HG03558 (cell line): Measurements from ENCODE around the gene ESPL1.

Experiments used
- ATAC-seq: cut with Tn5 transposase; IDR thresholded peaks from one replicate; pipeline ENCODE4 v1.9.1; 2021; ENCODE audit warnings: moderate number of reproducible peaks; ENCODE audit not compliant: unreplicated experiment; ENCODE audit errors: extremely low read depth

Gene ESPL1

DNA sequence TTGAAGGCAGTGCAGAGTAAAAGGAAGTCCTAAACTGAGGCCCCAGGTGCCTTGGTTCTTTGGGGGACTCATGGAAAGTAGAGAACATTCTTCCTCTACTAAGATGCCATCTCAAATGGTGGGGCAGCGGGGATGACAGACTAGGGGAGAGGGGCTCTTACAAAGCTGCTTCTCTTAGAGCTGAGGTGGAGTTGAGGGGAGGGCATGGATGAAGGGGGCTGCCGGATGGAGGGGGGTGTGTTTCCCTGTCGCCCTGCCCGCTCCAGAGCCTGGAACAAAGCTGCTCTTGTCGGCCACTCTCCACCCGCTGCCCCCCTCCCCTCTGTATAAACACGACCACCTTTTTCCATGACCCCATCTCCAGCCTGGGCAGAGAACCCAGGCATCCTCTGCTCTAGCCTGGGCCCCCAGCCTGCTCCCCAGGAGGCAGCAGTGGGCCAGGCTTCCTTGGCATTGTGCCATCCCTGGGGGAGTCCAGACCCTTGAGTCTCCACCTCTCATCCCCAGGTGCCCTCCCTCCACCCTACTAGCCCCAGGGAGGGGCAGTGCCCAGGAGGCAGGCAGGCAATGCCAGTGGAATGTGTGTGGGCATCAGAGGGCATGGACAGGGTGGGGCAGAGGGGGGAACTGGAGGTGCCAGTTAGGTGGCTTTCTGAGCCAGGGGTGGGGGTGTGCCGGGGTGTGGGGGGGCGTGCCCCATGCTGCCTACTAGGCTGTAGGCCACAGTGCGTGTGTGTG, 37.8 kb upstream of the ESPL1 start:
- no peak for ATAC-seq

DNA sequence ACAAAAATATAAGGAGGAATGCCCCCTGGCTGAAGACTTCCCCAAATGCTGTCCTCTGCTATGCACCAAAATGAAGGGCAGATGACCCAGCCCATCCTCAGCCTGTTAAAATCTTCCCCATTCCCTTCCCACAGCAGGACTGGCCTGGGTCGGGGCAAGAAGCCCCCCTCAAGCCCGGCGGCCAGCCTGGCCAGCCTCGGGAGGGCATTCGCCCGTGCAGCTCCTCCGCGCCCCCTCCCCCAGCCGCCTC, 36.5 kb upstream of the ESPL1 start:
- no peak for ATAC-seq

DNA sequence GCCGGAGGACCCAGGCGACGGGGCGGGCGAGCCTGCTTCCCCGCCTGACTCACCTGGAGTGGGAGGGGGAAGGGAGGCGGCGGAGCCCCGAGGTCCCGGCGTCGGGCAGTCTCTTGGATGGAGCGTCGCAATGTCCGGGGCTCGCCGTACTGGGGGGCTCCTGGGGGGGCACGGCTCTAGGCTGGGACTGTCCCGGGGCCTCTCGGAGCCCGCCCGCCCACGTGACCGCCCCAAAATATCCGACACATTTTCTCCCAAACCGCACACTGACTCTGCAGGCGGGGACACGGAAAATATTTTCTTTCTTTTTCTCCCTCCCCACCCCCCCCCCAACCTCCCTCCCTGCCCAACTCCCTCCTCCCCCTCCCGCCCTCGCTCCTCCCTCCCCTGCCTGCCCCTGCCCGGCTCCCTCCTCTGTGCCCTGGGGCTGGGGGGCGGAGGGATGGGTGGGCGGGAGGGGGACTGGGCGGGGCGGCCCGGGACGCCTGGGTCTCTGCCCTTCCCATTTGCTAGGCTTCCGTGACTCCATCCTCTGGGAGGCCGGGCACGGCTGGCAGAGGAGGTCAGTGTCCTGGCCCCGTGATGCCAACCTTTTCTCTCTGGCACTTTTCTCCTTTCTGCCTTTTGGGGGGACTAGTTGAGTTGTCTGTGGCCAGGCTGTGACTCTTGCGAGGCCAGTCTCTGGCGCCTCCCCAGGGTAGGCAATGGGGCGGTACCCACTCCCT, 36.0 kb upstream of the ESPL1 start, which contains the start of gene RARG:
Gene RARG, minus strand, starts transcription at position 289 of the 725 bp plus-strand sequence. CDS start 4,664 bp downstream, outside the sequence.
- no peak for ATAC-seq

DNA sequence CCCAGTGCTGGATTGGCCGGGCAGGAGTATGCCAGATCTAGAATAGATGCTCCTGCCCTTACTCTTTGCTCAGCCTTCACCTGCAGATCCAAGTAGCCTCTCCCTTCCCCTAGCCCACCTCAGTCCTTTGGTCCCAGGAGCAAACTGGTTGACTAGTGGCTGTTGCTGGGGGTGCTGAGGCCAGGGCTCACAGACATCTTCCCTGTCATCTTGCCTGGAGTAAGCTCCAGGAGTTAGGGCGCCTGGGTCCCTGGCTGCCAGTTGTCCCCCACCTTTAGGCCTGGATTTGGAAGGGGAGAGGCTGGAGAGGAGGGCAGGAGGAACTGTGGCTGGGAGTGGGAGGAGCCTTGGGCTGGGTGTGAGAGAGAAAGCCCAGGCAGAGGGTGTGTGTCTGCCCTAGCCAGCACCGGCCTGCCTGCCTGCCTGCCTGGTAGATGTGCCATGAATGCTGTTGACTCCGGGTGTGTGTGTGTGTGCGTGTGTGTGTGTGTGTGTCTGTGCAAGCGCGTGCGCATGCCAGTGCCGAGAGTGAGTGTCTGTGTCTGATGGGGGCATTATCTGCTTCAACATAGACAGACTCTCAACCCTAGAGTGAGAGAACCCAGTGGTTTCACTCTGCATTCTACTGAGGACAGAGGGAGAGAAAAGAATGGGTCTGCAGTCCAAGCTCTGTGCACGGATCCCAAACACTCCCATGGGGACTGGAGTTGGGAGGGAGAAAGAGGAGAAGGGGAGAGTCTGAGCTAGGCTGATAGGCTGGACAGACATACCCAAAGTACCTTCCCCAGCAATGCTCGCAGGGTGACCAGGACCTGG, 35.2 kb upstream of the ESPL1 start:
- no peak for ATAC-seq

DNA sequence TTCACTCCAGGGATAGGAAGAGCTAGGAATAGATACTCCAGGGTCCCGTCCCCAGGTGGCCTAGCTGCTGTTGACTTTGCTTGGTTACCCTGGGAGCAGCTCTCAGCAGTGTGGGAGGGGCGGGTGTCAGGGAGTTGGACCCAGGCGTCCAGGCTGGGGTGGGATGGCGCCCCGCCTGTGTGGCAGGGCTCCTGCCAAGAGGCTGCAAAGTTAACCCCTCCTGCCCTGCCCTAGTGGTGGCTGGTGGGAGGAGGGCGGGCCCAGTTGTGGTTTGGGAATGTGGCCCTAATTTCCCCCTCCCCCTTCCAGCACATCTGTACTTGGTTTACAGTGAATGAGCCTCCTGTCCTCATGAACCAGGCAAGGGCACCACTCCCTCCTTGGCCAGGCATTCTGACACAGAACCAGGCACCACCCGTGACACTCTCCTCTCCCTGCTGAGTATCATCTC, 34.4 kb upstream of the ESPL1 start:
- ATAC-seq = no peak

DNA sequence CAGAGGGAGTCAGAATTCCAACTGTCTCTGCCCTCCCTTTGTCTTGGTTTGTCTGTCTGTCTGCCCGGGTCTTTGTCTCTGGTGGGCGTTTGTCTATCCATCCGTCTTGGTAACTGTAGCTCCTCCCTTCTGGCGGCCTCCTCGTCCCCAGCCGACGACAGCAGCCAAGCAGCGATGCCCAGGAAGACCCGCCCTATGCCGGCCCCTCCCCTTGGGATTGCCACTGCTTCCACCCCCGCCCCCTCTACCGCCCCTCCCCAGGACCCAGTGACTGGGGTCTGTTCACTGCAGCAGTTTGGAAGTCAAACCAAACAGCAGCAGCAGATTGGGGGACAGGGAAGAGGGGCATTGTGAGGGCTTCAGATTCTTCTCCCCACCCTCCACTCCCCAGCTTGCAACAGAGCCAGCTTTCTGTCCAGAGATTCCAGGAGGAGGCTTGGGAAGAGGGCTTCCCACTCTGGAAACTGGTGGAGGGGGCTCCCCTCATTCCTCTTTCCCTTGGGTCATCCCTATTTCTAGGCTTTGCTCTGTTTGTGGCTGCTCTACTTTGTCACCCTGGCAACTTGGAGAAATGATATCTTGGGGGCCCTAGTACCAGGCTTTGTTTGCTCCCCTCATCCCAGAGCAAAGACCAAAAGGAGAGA, 33.7 kb upstream of the ESPL1 start:
- no peak for ATAC-seq

DNA sequence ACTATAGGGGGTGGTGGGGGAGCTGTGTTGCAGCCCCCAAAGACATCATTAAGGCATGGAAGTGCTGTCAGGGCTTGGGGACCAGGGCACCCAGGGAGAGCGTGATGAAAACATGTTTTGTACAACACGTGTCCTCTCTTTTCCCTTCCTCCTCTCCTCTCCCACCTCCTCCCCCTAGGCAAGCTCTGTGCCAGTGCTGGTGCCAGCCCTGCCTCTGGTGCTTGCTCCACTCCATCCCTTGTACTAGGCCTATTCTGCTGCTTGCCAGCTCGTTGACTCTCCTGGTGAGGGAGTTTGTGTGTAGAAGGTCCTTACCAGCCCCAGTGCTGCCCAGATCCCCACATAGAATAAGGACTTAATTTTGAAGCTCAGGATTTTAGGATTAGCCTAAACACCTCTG, 32.9 kb upstream of the ESPL1 start:
- ATAC-seq = no peak

DNA sequence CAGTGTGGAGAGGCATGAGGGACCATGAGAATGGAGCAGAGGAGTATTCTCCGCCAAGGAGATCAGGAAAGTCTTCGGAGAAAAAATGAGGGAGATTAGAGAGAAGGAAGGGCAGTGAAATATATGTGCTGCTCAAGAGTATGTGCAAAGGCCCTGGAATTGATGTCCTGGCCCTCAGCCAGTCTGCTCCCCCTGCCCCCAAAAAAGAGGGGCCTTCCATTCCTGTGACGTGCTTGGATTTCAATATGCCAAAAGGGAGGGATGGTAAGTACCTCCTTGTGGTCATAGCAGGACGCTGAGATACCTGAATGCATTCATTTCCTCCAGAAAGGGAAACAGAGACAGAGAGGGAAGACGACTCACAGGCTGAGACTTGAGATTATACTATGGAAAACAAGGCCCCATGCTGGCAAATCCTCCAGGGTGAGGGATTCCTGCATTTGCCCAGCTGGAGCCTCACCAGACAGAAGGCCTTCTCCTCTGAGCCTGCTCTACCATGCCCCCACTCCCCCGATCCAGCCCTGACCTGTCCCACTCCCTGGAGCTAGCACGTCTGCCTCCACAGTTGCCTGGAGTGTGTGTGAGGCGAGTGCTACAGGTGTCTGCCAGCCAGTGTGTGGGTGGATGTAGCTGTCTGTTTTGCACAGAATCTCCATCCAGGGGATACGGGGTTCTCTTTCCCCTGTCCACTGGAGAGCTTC, 32.2 kb upstream of the ESPL1 start:
- no peak for ATAC-seq

DNA sequence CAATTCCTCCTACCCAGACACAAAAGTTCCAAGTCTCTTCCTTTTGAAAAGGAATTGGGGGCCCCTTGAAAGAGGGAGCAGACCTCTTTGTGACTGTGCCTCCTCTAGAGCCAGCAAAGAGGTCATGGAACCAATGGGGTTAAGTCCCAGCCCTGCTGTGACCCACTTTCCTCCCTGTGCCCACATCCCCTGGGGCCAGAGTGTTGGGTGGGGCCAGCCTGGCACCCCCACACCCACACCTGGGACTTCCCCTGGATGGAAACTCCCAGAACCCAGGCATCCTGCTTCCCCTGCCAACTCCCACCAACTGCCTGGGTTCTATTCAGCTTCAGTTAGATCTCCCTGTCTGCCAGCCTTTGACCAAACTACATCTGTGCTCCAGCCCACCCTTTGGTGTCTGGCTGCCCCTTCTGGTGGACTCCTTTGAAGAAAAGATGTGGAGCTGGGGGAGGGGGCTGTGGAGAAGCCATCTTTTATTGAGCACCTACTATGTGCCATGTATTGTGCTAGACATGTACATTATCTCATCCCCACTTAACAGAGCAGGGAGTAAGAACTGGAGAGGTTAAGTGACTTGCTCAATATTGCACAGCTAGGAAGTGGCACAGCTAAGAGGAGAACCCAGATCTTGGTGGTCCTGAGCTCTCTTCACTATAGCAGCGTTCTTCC, 31.5 kb upstream of the ESPL1 start:
- ATAC-seq = no peak

DNA sequence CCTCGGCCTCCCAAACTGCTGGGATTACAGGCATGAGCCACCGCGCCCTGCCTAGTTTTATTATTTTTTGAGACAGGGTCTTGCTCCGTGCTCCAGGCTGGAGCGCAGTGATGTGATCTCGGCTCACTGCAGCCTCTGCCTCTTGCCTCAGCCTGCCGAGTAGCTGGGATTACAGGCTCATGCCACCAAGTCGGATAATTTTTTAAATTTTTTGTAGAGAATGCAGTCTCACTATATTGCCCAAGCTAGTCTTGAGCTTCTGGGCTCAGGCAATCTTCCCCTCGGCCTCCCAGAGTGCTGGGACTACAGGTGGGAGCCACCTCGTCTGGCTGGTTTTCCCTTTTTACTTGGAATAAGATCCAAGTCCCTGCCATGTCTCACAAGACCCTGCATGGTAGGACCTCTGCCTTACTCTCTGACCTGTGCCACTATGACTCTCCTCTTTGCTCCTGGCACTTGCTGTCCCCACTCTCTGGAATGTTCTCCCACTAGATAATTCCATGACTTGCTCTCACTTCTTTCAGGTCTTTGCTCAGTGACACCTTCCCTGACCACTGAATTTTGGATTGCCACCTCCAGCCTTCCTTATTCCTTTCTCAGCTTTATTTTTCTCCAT, 28.3 kb upstream of the ESPL1 start:
- ATAC-seq = no peak

DNA sequence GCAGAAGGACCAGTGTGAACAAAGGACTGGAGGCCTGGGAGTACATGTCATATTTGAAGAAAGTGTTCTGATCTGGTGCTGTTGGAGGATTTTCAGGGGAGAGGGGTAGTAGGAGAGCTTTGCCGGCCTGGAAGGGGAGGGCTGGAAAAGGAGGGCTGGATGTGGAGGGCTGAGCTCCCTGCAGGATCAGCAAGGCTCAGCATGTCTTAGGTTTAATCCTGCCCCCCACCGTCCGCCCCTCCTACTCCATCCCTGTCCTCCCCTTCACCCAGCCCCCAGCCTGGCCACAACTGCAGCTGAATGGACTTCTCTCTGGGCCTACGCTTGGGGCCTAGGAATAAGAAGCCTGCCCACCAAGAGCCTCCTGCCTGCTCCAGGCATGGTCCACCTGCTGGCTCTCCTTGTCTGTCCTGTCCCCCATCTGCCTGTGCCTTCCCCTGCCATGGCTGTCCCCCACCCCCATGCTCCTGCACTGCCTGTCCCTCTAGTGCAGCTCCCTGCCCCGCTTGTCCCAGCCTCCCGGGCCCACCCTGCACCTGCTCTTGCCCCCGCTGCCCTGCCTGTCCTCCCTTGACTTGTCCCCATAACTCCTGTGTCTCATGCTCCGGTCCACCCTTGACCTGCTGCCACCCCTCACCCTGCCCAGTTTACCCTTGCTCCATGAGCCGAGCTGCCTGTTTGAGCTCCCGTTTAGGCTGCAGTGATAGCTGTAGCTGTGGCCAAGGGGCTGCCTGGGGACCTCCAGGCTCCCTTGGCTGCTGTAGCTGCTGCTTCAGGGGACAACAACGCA, 26.3 kb upstream of the ESPL1 start:
- no peak for ATAC-seq

DNA sequence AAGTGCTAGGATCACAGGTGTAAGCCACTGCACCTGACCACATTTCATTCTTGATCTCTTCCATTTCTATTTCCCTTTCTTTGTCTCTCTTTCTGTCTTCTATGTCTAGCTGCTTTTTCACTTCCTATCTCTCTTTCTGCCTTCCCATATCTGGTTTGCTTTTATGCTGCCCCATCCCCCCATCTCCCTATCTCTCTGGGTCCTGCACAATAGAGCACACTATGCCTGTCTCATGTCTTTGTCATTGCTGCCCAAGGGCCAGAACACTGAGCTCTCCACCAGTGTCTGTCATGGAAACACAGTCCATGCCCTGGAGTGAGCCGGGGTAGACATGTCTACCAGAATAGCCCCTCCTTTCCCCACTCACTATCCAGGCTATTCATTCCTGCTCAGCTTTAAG, 23.8 kb upstream of the ESPL1 start:
- no peak for ATAC-seq

DNA sequence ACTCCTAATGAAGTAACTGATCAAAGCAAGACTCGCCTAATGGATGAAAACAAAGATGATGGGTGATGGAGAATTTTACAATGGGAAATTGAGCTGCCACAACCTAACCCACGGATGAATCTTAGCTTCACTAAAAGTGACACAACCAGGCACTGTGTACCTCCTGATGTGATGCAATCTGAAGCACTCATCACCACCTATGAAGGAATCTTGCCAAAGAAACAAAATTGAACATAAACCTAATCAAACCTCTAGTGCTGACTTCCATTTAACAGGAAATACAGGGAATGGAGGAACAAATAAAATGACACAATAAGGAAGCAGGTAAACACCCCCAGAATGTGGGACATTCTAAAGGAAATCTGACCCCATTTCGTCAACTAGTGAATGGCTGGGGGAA, 22.8 kb upstream of the ESPL1 start:
- ATAC-seq = no peak

DNA sequence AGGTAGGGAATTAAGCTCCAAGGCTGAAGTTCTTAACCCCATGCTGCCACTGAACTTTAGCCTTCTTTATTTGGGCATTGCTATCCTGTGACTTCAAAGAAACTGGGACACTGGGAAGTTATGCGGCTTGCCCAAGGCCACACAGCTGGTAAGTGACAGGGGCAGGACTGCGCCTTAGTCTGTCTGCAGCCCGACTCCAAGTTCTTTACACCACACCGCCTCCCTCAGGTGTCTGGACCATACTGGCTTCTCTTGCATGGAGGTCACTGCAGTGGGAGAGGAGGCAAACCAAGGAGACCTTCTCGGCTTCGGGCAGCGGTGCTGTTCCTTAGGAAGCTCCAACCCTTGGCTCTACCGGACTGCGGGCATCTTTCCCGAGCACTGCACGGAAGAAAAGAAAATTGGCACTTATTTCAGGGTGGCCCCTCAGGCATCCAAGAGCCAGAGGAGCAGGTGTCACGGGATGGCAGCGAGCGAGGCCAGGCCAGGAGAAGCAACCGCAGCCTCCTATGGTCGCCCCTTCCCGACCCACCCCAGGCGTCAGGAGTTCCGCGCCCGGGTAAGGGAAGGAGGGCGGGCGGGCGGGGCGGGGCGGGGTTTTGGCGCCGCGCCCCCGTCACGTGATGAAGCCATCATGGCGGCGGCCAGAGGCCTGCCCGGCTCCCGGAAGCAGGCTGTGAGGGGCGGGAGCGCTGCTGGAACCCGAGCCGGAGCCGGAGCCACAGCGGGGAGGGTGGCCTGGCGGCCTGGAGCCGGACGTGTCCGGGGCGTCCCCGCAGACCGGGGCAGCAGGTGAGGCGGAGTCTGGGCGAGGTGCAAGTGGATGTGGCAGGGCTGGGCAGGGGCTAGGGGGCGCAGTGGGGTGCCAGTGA, 16.4 kb upstream of the ESPL1 start:
- no peak for ATAC-seq

DNA sequence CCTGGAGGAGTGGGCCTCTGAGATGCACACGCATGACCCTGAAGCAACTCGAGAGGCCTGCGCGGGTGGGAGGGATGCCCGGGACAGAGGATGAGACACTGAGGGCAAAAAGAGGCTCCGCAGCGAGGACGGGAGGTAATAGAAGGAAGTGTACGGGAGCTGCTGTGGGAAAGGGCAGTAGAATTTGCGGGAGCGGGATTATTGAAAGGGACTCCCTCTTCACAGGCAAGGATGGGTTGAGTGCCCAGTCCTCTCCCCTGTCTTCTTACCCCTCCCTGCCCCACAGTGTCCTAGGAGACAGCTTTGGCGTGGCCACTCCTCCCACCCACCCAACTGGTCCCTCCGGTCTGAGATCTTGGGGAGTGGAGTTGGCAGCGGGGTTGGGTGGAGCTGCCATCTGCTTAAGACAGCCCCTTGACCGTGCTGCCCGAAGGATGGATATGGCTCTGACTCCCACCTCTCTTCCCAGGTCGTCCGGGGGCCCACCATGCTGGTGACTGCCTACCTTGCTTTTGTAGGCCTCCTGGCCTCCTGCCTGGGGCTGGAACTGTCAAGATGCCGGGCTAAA, 15.7 kb upstream of the ESPL1 start:
- no peak for ATAC-seq

DNA sequence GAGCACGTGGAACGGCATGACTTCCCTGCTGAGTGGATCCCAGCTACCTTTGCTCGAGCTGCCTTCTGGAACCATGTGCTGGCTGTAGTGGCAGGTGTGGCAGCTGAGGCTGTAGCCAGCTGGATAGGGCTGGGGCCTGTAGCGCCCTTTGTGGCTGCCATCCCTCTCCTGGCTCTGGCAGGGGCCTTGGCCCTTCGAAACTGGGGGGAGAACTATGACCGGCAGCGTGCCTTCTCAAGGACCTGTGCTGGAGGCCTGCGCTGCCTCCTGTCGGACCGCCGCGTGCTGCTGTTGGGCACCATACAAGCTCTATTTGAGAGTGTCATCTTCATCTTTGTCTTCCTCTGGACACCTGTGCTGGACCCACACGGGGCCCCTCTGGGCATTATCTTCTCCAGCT, 14.8 kb upstream of the ESPL1 start:
- no peak for ATAC-seq
